Measurements from ENCODE around the gene LNX1. TPM values are rescaled to one million over a fixed set of nuclear protein-coding genes. Genes with fewer than 3 reads are reported as not detected.

LNX1 gene
- total and polyA plus RNA-seq, 2 of the 13 experiments (the other 11 are each of a cell fraction or from before 2014, with no cell fraction given), result 0.49 TPM

GRCh38 chr4:53490161-53490956 is 100.9 kb downstream of the LNX1 start (continued):
- TF ChIP-seq, protein P1, sequence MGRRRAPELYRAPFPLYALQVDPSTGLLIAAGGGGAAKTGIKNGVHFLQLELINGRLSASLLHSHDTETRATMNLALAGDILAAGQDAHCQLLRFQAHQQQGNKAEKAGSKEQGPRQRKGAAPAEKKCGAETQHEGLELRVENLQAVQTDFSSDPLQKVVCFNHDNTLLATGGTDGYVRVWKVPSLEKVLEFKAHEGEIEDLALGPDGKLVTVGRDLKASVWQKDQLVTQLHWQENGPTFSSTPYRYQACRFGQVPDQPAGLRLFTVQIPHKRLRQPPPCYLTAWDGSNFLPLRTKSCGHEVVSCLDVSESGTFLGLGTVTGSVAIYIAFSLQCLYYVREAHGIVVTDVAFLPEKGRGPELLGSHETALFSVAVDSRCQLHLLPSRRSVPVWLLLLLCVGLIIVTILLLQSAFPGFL (CRISPR knock-in tag; IDR thresholded peaks at IDR 0.05), result no peak
- TF ChIP-seq AKAP8 (CRISPR knock-in tag; IDR thresholded peaks at IDR 0.05) (no peak), ZNF432 (CRISPR knock-in tag; IDR thresholded peaks at IDR 0.05; ENCODE audit: borderline replicate concordance) (no peak), PCBP1 (IDR thresholded peaks at IDR 0.05; ENCODE audit: borderline replicate concordance, low read depth, low read length) (no peak), CC2D1A (CRISPR knock-in tag; IDR thresholded peaks at IDR 0.05) (no peak), ZNF12 (CRISPR knock-in tag; IDR thresholded peaks at IDR 0.05) (no peak), ZNF652 (CRISPR knock-in tag; IDR thresholded peaks at IDR 0.05; ENCODE audit: borderline replicate concordance, low read depth) (no peak), KDM4B (CRISPR knock-in tag; IDR thresholded peaks at IDR 0.05) (no peak), ISL2 (CRISPR knock-in tag; IDR thresholded peaks at IDR 0.05) (no peak), MAFK (conservative IDR thresholded peaks at IDR 0.05 in 1 of 2, IDR thresholded peaks at IDR 0.05 in 1 of 2; ENCODE audit: low read length in 2 of 2) (no peak)
- TF ChIP-seq, protein P2, sequence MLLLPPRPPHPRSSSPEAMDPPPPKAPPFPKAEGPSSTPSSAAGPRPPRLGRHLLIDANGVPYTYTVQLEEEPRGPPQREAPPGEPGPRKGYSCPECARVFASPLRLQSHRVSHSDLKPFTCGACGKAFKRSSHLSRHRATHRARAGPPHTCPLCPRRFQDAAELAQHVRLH (CRISPR knock-in tag; IDR thresholded peaks at IDR 0.05; ENCODE audit: borderline replicate concordance, low read depth), result no peak
- TF ChIP-seq, protein P3, sequence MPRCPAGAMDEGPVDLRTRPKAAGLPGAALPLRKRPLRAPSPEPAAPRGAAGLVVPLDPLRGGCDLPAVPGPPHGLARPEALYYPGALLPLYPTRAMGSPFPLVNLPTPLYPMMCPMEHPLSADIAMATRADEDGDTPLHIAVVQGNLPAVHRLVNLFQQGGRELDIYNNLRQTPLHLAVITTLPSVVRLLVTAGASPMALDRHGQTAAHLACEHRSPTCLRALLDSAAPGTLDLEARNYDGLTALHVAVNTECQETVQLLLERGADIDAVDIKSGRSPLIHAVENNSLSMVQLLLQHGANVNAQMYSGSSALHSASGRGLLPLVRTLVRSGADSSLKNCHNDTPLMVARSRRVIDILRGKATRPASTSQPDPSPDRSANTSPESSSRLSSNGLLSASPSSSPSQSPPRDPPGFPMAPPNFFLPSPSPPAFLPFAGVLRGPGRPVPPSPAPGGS (CRISPR knock-in tag; IDR thresholded peaks at IDR 0.05), result no peak

Measured in HepG2 (cell line).